Stimulated activated CD8-positive, alpha-beta memory T cell treated with anti-CD3 and anti-CD28 coated beads, Interleukin-7, amount 100 ng/mL, for 4 hours (primary cell): Measurements from ENCODE around the gene PRXL2C.
"Not testable (repeated sequence)": the region's sequence is repeated elsewhere in the genome, so short reads cannot be mapped to it uniquely, and the experiment has no call there.

ENCODE experiments used
- DNase-seq, 2 donors: peaks; one replicate each; pipeline ENCODE4 v3.0.0-alpha.2; 2020; ENCODE audit warnings: low read depth in 2 of 2

PRXL2C gene

GRCh38 chr9:96655198-96655851 lies at the start of gene PRXL2C:
PRXL2C (minus strand) TSS chr9:96655317; CDS start chr9:96655281, 36 bp downstream.
- DNase-seq, result peak; percentile 70 to 82

GRCh38 chr9:96700721-96701375 lies 45.7 kb upstream of the PRXL2C start:
- DNase-seq, result not testable (repeated sequence)

- no peak for DNase-seq
Observed at GRCh38 chr9:96691326-96691725, 36.2 kb upstream of the PRXL2C start.

- no peak for DNase-seq
Observed at GRCh38 chr9:96688745-96689464, 33.8 kb upstream of the PRXL2C start.

GRCh38 chr9:96688187-96688586 lies 33.1 kb upstream of the PRXL2C start:
- DNase-seq, result no peak

GRCh38 chr9:96686638-96687335 lies 31.7 kb upstream of the PRXL2C start:
- DNase-seq, result peak; percentile 40 to 74

- no peak for DNase-seq
Observed at GRCh38 chr9:96680812-96681499, 25.8 kb upstream of the PRXL2C start.

- DNase-seq, result no peak
Observed at GRCh38 chr9:96674906-96675538, 19.9 kb upstream of the PRXL2C start.

GRCh38 chr9:96673786-96674185 lies 18.7 kb upstream of the PRXL2C start:
- not testable (repeated sequence) for DNase-seq

GRCh38 chr9:96668868-96669534 lies 13.9 kb upstream of the PRXL2C start:
- DNase-seq, result no peak

- DNase-seq, result no peak
Observed at GRCh38 chr9:96667363-96667728, 12.2 kb upstream of the PRXL2C start.

- not testable (repeated sequence) for DNase-seq
Observed at GRCh38 chr9:96666653-96667362, 11.7 kb upstream of the PRXL2C start.

GRCh38 chr9:96665789-96666188 lies 10.7 kb upstream of the PRXL2C start:
- DNase-seq, result no peak

- DNase-seq, result no peak
Observed at GRCh38 chr9:96663506-96664120, 8.5 kb upstream of the PRXL2C start.

GRCh38 chr9:96661711-96662110 lies 6.6 kb upstream of the PRXL2C start:
- no peak for DNase-seq

GRCh38 chr9:96660692-96661248 lies 5.7 kb upstream of the PRXL2C start:
- no peak for DNase-seq

- peak; percentile 64 to 65 for DNase-seq
Observed at GRCh38 chr9:96654450-96655197, 493 bp downstream of the PRXL2C start.

- DNase-seq, result no peak
Observed at GRCh38 chr9:96651626-96652025, 3.5 kb downstream of the PRXL2C start.
